Spinal cord (tissue), 10 donors: Measurements from ENCODE around the gene SLC2A14. TPM values are rescaled to one million over a fixed set of nuclear protein-coding genes. Genes with fewer than 3 reads are reported as not detected.
"Not testable (repeated sequence)": the region's sequence is repeated elsewhere in the genome, so short reads cannot be mapped to it uniquely, and the experiment has no call there.

Source experiments
- DNase-seq, 6 donors: peaks; one replicate each; pipeline versions ENCODE4 v3.0.0 to v3.0.0-alpha.2; 2013 to 2015; ENCODE audit warnings: low spot score in 6 of 6, low read depth in 4 of 6
- H3K27ac ChIP-seq: one replicate; pipeline ENCODE4 v1.5.1; 2013; ENCODE audit warnings: low read depth, low read length, control low read depth
- H3K27me3 ChIP-seq: one replicate; pipeline ENCODE4 v1.6.1; 2013; ENCODE audit warnings: low read length; ENCODE audit not compliant: control insufficient read depth, insufficient read depth
- H3K36me3 ChIP-seq: one replicate; pipeline ENCODE4 v1.6.1; 2013; ENCODE audit warnings: low read length; ENCODE audit not compliant: control insufficient read depth, insufficient read depth
- H3K4me1 ChIP-seq: one replicate; pipeline ENCODE4 v1.6.1; 2013; ENCODE audit warnings: low read length; ENCODE audit not compliant: control insufficient read depth, insufficient read depth
- H3K4me3 ChIP-seq: one replicate; pipeline ENCODE4 v1.5.1; 2013; ENCODE audit warnings: low read depth, low read length, control low read depth
- H3K9me3 ChIP-seq: one replicate; pipeline ENCODE4 v1.6.1; 2013; ENCODE audit warnings: low read length; ENCODE audit not compliant: control insufficient read depth, insufficient read depth
- WGBS: methylation state at CpG from one replicate; pipeline ENCODE4 v1.1.5; 2013; ENCODE audit warnings: missing lambda C conversion rate; ENCODE audit not compliant: insufficient coverage; 5-methylcytosine and 5-hydroxymethylcytosine counted together
- polyA plus RNA-seq, 2 donors: library from polyadenylated mRNA; unstranded; fragments of 120-200 nt; gene quantifications; one replicate each; pipeline ENCODE4 v1.2.1, GENCODE V29; 2013; ENCODE audit not compliant: insufficient read length in 2 of 2
- total RNA-seq, 2 donors: library from RNA; depleted of rRNA in 1 of 2; stranded (reverse); fragments of 120-200 nt in 1 of 2; fragments of >200 nt in 1 of 2; gene quantifications; one replicate each; pipeline versions ENCODE4 v1.2.3 to v1.2.4, GENCODE V29; 2013 to 2014
- donor health status: healthy.

SLC2A14 gene
- total and polyA plus RNA-seq, 4 donors, result 0.22 to 0.96 (median 0.34) TPM

GRCh38 chr12:7877420-7877819 lies 4.7 kb upstream of the SLC2A14 start:
- no peak for DNase-seq
- Histone ChIP-seq H3K4me3 (no peak overlapping the region), H3K27ac (no peak overlapping the region), H3K4me1 (no peaks in the 10 kb centered on the region), H3K9me3 (no peaks in the 10 kb centered on the region), H3K27me3 (peaks cover 13% of the 10 kb centered on the region), H3K36me3 (no peaks in the 10 kb centered on the region)
- no CpG with 5 or more reads among the region's 8 CpGs for WGBS

- Histone ChIP-seq H3K4me3 (no peak overlapping the region), H3K4me1 (no peaks in the 10 kb centered on the region), H3K27ac (no peak overlapping the region), H3K9me3 (no peaks in the 10 kb centered on the region), H3K36me3 (no peaks in the 10 kb centered on the region), H3K27me3 (peaks cover 25% of the 10 kb centered on the region)
- WGBS, result no CpG with 5 or more reads among the region's 3 CpGs
- no peak for DNase-seq
These were observed 2.4 kb downstream of the SLC2A14 start for GRCh38 chr12:7870335-7870734.

GRCh38 chr12:7869137-7869536 lies 3.6 kb downstream of the SLC2A14 start:
- Histone ChIP-seq H3K4me1 (no peaks in the 10 kb centered on the region), H3K4me3 (no peak overlapping the region), H3K27ac (no peak overlapping the region), H3K36me3 (no peaks in the 10 kb centered on the region), H3K27me3 (peaks cover 25% of the 10 kb centered on the region), H3K9me3 (no peaks in the 10 kb centered on the region)
- no peak for DNase-seq
- WGBS, result no CpG with 5 or more reads among the region's 4 CpGs

- Histone ChIP-seq H3K4me1 (no peaks in the 10 kb centered on the region), H3K27me3 (peaks cover 20% of the 10 kb centered on the region), H3K9me3 (no peaks in the 10 kb centered on the region), H3K36me3 (no peaks in the 10 kb centered on the region), H3K4me3 (no peak overlapping the region), H3K27ac (no peak overlapping the region)
- no peak for DNase-seq
- WGBS, result 100% methylated on average over 2 of the region's 4 CpGs
These were observed 4.3 kb downstream of the SLC2A14 start for GRCh38 chr12:7868391-7868790.

GRCh38 chr12:7864601-7865150 lies 8.0 kb downstream of the SLC2A14 start:
- Histone ChIP-seq H3K27me3 (no peaks in the 10 kb centered on the region), H3K36me3 (no peaks in the 10 kb centered on the region), H3K4me1 (peaks cover 4% of the 10 kb centered on the region), H3K4me3 (no peak overlapping the region), H3K9me3 (no peaks in the 10 kb centered on the region), H3K27ac (no peak overlapping the region)
- WGBS, result 90% methylated on average over 5 of the region's 12 CpGs
- DNase-seq, result no peak

GRCh38 chr12:7862814-7863348 lies 9.8 kb downstream of the SLC2A14 start:
- not testable (repeated sequence) for H3K27ac ChIP-seq, H3K9me3 ChIP-seq, H3K36me3 ChIP-seq, H3K4me3 ChIP-seq, H3K4me1 ChIP-seq, H3K27me3 ChIP-seq, DNase-seq
- WGBS, result 61% methylated on average over 17 of the region's 20 CpGs

GRCh38 chr12:7862301-7862700 lies 10.4 kb downstream of the SLC2A14 start:
- not testable (repeated sequence) for DNase-seq

GRCh38 chr12:7859552-7859951 lies 13.2 kb downstream of the SLC2A14 start:
- Histone ChIP-seq H3K36me3 (no peaks in the 10 kb centered on the region), H3K4me3 (no peak overlapping the region), H3K4me1 (peaks cover 4% of the 10 kb centered on the region), H3K27ac (no peak overlapping the region), H3K27me3 (no peaks in the 10 kb centered on the region), H3K9me3 (no peaks in the 10 kb centered on the region)
- 47% methylated on average over 2 of the region's 2 CpGs for WGBS
- no peak for DNase-seq

More at GRCh38 chr12:7862301-7862700, 10.4 kb downstream of the SLC2A14 start:
- not testable (repeated sequence) for H3K9me3 ChIP-seq, H3K36me3 ChIP-seq, H3K4me3 ChIP-seq, H3K4me1 ChIP-seq, H3K27me3 ChIP-seq, H3K27ac ChIP-seq
- 96% methylated on average over 23 of the region's 24 CpGs for WGBS

GRCh38 chr12:7857971-7858370 lies 14.7 kb downstream of the SLC2A14 start:
- no peak for DNase-seq
- Histone ChIP-seq H3K9me3 (no peaks in the 10 kb centered on the region), H3K4me1 (peaks cover 4% of the 10 kb centered on the region), H3K27ac (no peak overlapping the region), H3K4me3 (no peak overlapping the region), H3K27me3 (no peaks in the 10 kb centered on the region), H3K36me3 (no peaks in the 10 kb centered on the region)
- 95% methylated on average over 2 of the region's 3 CpGs for WGBS

- DNase-seq, result no peak
- no peak overlapping the region for H3K4me3 ChIP-seq
- H3K9me3 ChIP-seq, result no peaks in the 10 kb centered on the region
- no peaks in the 10 kb centered on the region for H3K27me3 ChIP-seq
- H3K27ac ChIP-seq, result no peak overlapping the region
- H3K4me1 ChIP-seq, result peaks cover 4% of the 10 kb centered on the region
- no peaks in the 10 kb centered on the region for H3K36me3 ChIP-seq
- WGBS, result no CpG with 5 or more reads among the region's 6 CpGs
These were observed 16.2 kb downstream of the SLC2A14 start for GRCh38 chr12:7856516-7856915.
